Mononuclear cell (primary cell): ENCODE results near the gene TAGAP. TPM values are rescaled to one million over a fixed set of nuclear protein-coding genes. Genes with fewer than 3 reads are reported as not detected.
"Not testable (repeated sequence)": the region's sequence is repeated elsewhere in the genome, so short reads cannot be mapped to it uniquely, and the experiment has no call there.

Experiments used
- H3K27me3 ChIP-seq: 2 replicates; pipeline ENCODE4 v1.6.0; 2011; ENCODE audit warnings: low read length, control low read depth; ENCODE audit not compliant: insufficient read depth
- H3K4me1 ChIP-seq: 2 replicates; pipeline ENCODE4 v1.5.1; 2011; ENCODE audit warnings: mild to moderate bottlenecking, low read length, control low read depth; ENCODE audit not compliant: insufficient read depth
- H3K4me3 ChIP-seq: 2 replicates; pipeline ENCODE4 v1.5.1; 2011; ENCODE audit warnings: mild to moderate bottlenecking, low read length, moderate library complexity
- H3K9me3 ChIP-seq: 2 replicates; pipeline ENCODE4 v1.5.1; 2011; ENCODE audit warnings: low read depth, mild to moderate bottlenecking, control low read depth, low read length
- total RNA-seq: library from RNA; depleted of rRNA; stranded (reverse); fragments of >200 nt; gene quantifications from one replicate; pipeline ENCODE4 v1.2.3, GENCODE V29; 2012

TAGAP gene
- total RNA-seq, 1 donor = 320 TPM

- Histone ChIP-seq H3K4me3 (peak overlapping the region; percentile 93), H3K27me3 (no peaks in the 10 kb centered on the region), H3K4me1 (peaks cover 64% of the 10 kb centered on the region), H3K9me3 (no peaks in the 10 kb centered on the region)
Observed at GRCh38 chr6:159042003-159042825, 2.6 kb downstream of the TAGAP start.

DNA sequence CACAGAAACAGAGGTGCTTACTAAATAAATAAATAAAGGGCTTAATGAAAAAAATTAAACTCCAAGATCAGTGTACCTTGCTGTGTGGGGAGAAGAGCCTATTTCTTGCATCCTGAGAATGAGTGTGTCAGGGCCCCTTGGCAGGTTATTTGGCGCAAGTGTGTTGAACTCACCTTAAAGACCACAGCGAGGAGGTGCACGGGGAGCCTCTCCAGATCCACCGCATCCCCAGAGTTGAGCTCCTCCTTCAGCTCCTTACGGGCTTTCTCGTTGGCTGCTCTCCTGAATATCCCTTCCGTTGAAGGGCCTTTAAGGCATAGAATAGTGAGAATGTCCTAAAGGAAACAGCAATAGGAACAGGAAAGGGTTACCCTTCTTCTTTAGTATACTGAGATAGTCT lies 3.6 kb downstream of the TAGAP start:
- Histone ChIP-seq H3K27me3 (no peaks in the 10 kb centered on the region), H3K4me3 (peak overlapping the region; percentile 93)

GRCh38 chr6:159039885-159040258 lies 4.9 kb downstream of the TAGAP start:
- Histone ChIP-seq H3K27me3 (no peaks in the 10 kb centered on the region), H3K4me1 (peaks cover 72% of the 10 kb centered on the region), H3K4me3 (peak overlapping the region; percentile 93), H3K9me3 (no peaks in the 10 kb centered on the region)

More for the DNA sequence above, 3.6 kb downstream of the TAGAP start:
- no peaks in the 10 kb centered on the region for H3K9me3 ChIP-seq
- H3K4me1 ChIP-seq = peaks cover 74% of the 10 kb centered on the region

DNA sequence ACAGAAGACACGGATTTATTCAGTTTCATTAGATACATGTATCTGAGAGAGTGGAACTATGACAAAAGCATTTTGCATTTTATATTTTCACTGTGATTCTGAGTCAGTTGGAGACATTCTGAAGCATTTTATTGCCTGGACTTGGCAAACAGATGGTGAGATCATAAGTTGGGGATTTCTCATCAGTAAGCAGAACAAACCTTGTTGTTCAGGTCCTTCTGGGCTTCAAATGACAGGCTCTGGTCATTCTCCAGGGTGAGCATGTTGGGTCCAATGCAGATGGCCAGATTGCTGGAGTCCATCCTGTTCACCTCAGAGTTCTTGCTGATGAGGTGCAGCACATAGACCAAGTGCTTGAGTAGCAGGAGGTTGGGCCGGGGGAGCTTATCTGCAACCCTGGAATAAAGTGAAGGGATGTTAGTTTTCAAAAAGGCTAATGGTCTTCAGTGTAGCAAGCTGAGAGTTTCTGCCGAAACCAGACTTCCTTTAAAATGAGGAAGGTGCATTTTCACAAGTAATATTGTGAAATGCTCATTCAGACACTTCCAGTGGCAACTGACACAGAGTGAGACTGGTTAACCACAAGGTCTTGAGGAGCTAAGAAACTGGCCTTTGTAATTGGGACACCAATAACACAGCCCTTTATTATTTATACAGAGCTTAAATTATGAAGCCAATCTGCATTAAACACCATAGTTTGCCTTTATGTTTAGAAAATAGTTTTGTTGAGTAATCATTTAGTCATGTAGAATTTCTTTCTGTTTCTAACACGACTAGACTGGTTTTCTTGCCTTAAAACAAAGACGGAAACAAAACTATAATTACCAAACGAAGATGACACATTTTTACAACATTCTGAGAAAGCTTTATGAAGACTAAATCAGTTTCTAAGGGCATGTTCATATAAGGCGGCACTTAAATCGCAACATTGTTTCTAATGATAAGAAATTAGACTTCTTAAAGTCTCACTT lies 5.6 kb downstream of the TAGAP start:
- Histone ChIP-seq H3K4me1 (peaks cover 72% of the 10 kb centered on the region), H3K4me3 (peak overlapping the region; percentile 93)

GRCh38 chr6:159038318-159038717 lies 6.5 kb downstream of the TAGAP start:
- H3K9me3 ChIP-seq, H3K27me3 ChIP-seq: not testable (repeated sequence)
- peaks cover 81% of the 10 kb centered on the region for H3K4me1 ChIP-seq
- peak overlapping the region; percentile 0 for H3K4me3 ChIP-seq

More for the DNA sequence above, 5.6 kb downstream of the TAGAP start:
- no peaks in the 10 kb centered on the region for H3K27me3 ChIP-seq
- no peaks in the 10 kb centered on the region for H3K9me3 ChIP-seq

- Histone ChIP-seq H3K9me3 (no peaks in the 10 kb centered on the region), H3K4me1 (peaks cover 81% of the 10 kb centered on the region), H3K27me3 (no peaks in the 10 kb centered on the region), H3K4me3 (no peak overlapping the region)
Observed at GRCh38 chr6:159037756-159038290, 7.0 kb downstream of the TAGAP start.

DNA sequence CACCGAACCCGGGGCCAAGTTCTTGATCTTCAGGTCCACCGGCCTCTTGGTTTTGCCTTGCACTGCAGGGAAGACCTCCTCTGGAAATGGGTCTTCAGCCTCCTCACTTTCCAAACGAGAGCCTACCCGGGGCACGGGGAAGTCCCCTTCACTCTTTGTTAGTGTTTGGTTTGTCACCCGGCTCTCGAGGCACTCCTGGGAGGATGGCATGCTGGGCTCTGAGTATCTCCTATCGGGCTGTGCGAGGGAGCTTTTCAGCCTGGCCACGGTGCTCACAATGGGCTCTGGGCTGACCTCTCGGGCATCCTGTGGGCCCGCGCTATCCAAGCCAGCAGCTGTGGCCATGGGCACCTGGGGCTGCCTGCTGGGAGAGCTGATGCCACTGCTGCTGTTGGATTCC lies 8.1 kb downstream of the TAGAP start:
- peaks cover 83% of the 10 kb centered on the region for H3K4me1 ChIP-seq
- H3K27me3 ChIP-seq = no peaks in the 10 kb centered on the region
- H3K9me3 ChIP-seq = no peaks in the 10 kb centered on the region
- H3K4me3 ChIP-seq = no peak overlapping the region

- Histone ChIP-seq H3K4me1 (peaks cover 83% of the 10 kb centered on the region), H3K4me3 (no peak overlapping the region), H3K27me3 (no peaks in the 10 kb centered on the region), H3K9me3 (no peaks in the 10 kb centered on the region)
Observed at GRCh38 chr6:159035891-159036290, 8.9 kb downstream of the TAGAP start.

GRCh38 chr6:159033160-159034049 lies 11.4 kb downstream of the TAGAP start:
- Histone ChIP-seq H3K27me3 (no peaks in the 10 kb centered on the region), H3K9me3 (no peaks in the 10 kb centered on the region), H3K4me1 (peaks cover 66% of the 10 kb centered on the region), H3K4me3 (no peak overlapping the region)

GRCh38 chr6:159031846-159032245 lies 12.9 kb downstream of the TAGAP start:
- peaks cover 51% of the 10 kb centered on the region for H3K4me1 ChIP-seq
- H3K27me3 ChIP-seq = no peaks in the 10 kb centered on the region
- no peak overlapping the region for H3K4me3 ChIP-seq
- H3K9me3 ChIP-seq = no peaks in the 10 kb centered on the region

DNA sequence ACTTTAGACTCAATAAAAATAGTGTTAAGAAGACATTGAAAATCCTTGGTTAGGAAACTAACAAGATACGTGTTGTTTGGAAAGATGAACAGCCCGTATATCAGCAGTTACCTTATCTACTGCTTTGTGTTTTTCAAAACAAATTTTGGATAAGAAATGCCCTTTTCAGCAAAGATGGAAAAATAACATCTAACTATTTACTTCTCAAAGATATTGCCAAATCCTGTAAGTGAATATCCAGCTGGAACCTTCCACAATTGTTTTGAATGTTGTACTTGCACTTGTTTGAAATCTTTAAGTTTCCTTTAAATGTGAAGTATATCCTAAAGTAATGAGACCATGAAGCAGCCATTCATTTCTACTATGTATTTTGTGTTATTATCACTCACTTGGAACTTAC lies 14.6 kb downstream of the TAGAP start:
- H3K4me1 ChIP-seq = peaks cover 34% of the 10 kb centered on the region
- no peak overlapping the region for H3K4me3 ChIP-seq
- H3K9me3 ChIP-seq = peaks cover 4% of the 10 kb centered on the region
- H3K27me3 ChIP-seq = no peaks in the 10 kb centered on the region

DNA sequence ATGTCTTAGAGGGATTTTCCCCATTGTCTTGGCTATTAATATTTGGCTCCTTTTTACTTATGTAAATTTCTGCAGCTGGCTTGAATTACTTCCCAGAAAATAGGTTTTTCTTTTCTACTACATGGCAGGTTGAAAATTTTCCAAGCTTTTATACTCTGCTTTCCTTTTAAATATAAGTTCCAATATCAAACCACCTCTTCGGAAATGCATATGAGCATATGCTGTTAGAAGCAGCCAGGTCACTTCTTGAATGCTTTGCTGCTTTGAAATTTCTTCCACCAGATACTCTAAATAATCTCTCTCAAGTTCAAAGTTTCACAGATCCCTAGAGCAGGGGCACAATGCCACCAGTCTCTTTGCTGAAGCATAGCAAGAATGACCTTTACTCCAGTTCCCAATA lies 19.6 kb downstream of the TAGAP start:
- H3K27me3 ChIP-seq, H3K4me3 ChIP-seq, H3K4me1 ChIP-seq: not testable (repeated sequence)
- H3K9me3 ChIP-seq = peaks cover 17% of the 10 kb centered on the region

- H3K4me1 ChIP-seq = no peaks in the 10 kb centered on the region
- no peak overlapping the region for H3K4me3 ChIP-seq
- H3K9me3 ChIP-seq = peaks cover 17% of the 10 kb centered on the region
- H3K27me3 ChIP-seq = no peaks in the 10 kb centered on the region
Observed at GRCh38 chr6:159023893-159024292, 20.9 kb downstream of the TAGAP start.

DNA sequence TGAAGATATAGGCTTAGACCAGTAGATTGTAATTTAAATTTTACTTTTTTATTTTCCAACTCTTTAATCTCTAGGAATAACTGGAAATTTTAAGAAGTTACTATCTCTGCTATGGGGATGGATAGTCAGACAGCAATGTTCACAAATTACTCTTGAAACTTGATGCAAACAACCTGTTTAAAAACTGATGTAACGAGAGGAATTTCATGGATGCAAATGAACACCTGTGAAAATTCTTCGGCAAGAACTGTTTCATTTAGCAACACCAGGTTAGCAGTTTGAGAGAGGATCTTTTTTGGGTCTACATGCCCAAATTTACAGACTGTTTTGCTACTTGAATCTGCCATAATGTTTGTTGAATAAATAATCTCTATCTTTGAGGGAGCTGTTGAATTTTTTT lies 24.8 kb downstream of the TAGAP start:
- peaks cover 7% of the 10 kb centered on the region for H3K4me1 ChIP-seq
- H3K9me3 ChIP-seq = peaks cover 11% of the 10 kb centered on the region
- H3K4me3 ChIP-seq = no peak overlapping the region
- H3K27me3 ChIP-seq = no peaks in the 10 kb centered on the region
